Measurements from ENCODE around the gene MAMLD1. TPM values are rescaled to one million over a fixed set of nuclear protein-coding genes. Genes with fewer than 3 reads are reported as not detected.

The MAMLD1 gene
- total RNA-seq, 1 donor from 2014 or later, result 4.4 TPM

GRCh38 chrX:150459196-150459595 is 96.1 kb downstream of the MAMLD1 start:
- H3K4me1 Mint-ChIP-seq (ENCODE audit: low read depth), result no peaks in the 10 kb centered on the region
- no peaks in the 10 kb centered on the region for H3K27me3 Mint-ChIP-seq
- H3K36me3 Mint-ChIP-seq (ENCODE audit: insufficient read depth), result no peaks in the 10 kb centered on the region
- no peak overlapping the region for H3K4me3 Mint-ChIP-seq (ENCODE audit: low read depth)
- H3K9me3 Mint-ChIP-seq (ENCODE audit: low read depth), result peaks cover 13% of the 10 kb centered on the region
- DNase-seq (ENCODE audit: low spot score, unreplicated experiment), result no peak
- TF ChIP-seq CTCF (IDR thresholded peaks at IDR 0.05; ENCODE audit: unreplicated experiment), result no peak
- H3K27ac Mint-ChIP-seq, result no peak overlapping the region

GRCh38 chrX:150460063-150460462 is 96.9 kb downstream of the MAMLD1 start:
- Mint-ChIP-seq H3K27ac (no peak overlapping the region), H3K4me1 (ENCODE audit: low read depth) (no peaks in the 10 kb centered on the region)

GRCh38 chrX:150460781-150461180 is 97.7 kb downstream of the MAMLD1 start:
- H3K27ac Mint-ChIP-seq, result no peak overlapping the region
- no peak for TF ChIP-seq CTCF (IDR thresholded peaks at IDR 0.05; ENCODE audit: unreplicated experiment)
- H3K36me3 Mint-ChIP-seq (ENCODE audit: insufficient read depth), result no peaks in the 10 kb centered on the region
- DNase-seq (ENCODE audit: low spot score, unreplicated experiment), result no peak
- H3K9me3 Mint-ChIP-seq (ENCODE audit: low read depth), result peaks cover 12% of the 10 kb centered on the region
- H3K4me3 Mint-ChIP-seq (ENCODE audit: low read depth), result no peak overlapping the region
- H3K27me3 Mint-ChIP-seq, result no peaks in the 10 kb centered on the region
- no peaks in the 10 kb centered on the region for H3K4me1 Mint-ChIP-seq (ENCODE audit: low read depth)

More at GRCh38 chrX:150460063-150460462, 96.9 kb downstream of the MAMLD1 start:
- H3K27me3 Mint-ChIP-seq, result no peaks in the 10 kb centered on the region
- no peaks in the 10 kb centered on the region for H3K36me3 Mint-ChIP-seq (ENCODE audit: insufficient read depth)
- peaks cover 11% of the 10 kb centered on the region for H3K9me3 Mint-ChIP-seq (ENCODE audit: low read depth)
- no peak for TF ChIP-seq CTCF (IDR thresholded peaks at IDR 0.05; ENCODE audit: unreplicated experiment)
- H3K4me3 Mint-ChIP-seq (ENCODE audit: low read depth), result no peak overlapping the region
- DNase-seq (ENCODE audit: low spot score, unreplicated experiment), result no peak

- Mint-ChIP-seq H3K9me3 (ENCODE audit: low read depth) (peaks cover 15% of the 10 kb centered on the region), H3K4me3 (ENCODE audit: low read depth) (no peak overlapping the region), H3K4me1 (ENCODE audit: low read depth) (no peaks in the 10 kb centered on the region), H3K27me3 (no peaks in the 10 kb centered on the region), H3K27ac (no peak overlapping the region), H3K36me3 (ENCODE audit: insufficient read depth) (no peaks in the 10 kb centered on the region)
- TF ChIP-seq CTCF (IDR thresholded peaks at IDR 0.05; ENCODE audit: unreplicated experiment), result no peak
- DNase-seq (ENCODE audit: low spot score, unreplicated experiment), result no peak
These were observed 100.4 kb downstream of the MAMLD1 start for GRCh38 chrX:150463566-150463965.

GRCh38 chrX:150464001-150464400 is 100.9 kb downstream of the MAMLD1 start:
- Mint-ChIP-seq H3K27ac (no peak overlapping the region), H3K4me1 (ENCODE audit: low read depth) (no peaks in the 10 kb centered on the region), H3K4me3 (ENCODE audit: low read depth) (no peak overlapping the region), H3K27me3 (no peaks in the 10 kb centered on the region), H3K9me3 (ENCODE audit: low read depth) (peaks cover 15% of the 10 kb centered on the region), H3K36me3 (ENCODE audit: insufficient read depth) (no peaks in the 10 kb centered on the region)
- TF ChIP-seq CTCF (IDR thresholded peaks at IDR 0.05; ENCODE audit: unreplicated experiment), result no peak
- DNase-seq (ENCODE audit: low spot score, unreplicated experiment), result no peak

Data from progenitor cell of endocrine pancreas (in vitro differentiated cells).